ENCODE results near the gene F12. TPM values are rescaled to one million over a fixed set of nuclear protein-coding genes. Genes with fewer than 3 reads are reported as not detected.

Gene F12
- 6.0 and 8.2 TPM in 2 replicates for total RNA-seq (2014; rRNA removed; shearing (Covaris generic))
- 10.6 and 12.1 TPM in 2 replicates for polyA plus RNA-seq (2015; cell fraction: cytosol; rRNA removed)
- 25.7 and 27.4 TPM in 2 replicates for polyA plus RNA-seq (2015; cell fraction: nucleus; rRNA removed)

DNA sequence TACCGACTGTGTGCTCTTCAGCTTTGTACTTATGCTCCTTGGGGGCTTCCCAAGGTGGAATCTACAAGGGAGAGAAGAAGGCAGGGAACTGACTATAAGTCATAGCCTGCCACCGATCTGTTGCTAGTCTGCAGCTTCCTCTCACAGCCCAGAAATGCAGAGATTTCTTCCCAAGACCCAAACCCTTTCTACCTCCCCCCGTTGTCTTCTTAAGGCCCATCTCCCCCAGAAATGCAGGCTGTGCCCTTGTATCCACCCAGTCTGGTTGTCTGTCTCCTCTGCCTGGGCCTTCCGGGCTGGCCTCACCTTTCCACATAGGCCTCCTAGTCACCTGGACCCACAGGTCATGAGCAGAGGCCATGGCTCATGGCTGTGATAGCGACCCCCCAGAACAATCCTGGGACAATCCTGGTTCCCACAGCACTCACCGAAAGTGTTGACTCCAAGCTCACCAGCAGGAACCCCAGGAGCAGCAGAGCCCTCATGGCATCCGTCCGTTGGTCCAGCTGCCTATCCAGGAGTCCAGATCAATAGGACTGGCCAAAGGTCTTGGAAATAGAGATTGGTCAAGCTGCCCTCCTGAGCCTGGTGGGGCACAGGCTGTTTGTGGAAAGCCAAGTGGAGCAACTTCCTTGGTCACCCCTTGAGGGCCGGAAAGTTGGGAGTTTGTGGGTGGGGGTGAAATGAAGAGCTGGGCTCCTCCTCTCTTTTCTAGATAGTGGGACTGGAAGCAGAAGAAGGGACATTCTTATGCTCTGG, at the start of gene F12:
Gene F12, minus strand, starts transcription at position 522 of the 759 bp plus-strand sequence. Its CDS starts 37 bp downstream, at position 485.
- no peak for DNase-seq (ENCODE audit: low read depth, low spot score)
- in situ Hi-C loops (cut with HindIII; ENCODE audit: low pct_unique_long_range_greater_than_20kb, low sequenced_read_pairs) = no loop called here

DNA sequence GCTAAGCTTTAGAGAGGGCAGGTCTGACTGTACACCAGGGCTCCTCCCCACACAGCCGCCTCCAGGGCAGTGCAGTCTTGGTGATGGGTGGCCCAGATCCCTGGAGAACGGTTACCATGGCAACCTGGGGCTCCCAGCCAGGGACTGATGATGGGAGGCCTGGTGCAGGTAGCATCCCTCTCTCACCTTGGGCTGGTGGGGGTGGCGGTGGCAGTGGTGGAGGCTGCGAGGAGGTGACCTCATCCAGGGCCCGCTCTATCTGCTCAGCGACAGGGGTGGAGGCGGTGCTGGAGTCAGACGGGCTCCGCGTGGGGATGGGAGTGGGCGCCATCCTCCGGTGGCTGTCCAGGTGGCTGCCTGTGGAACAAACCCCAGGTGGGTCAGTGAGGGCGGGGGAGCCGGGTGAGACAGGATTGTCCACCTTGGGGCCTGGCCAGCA, 49.6 kb upstream of the F12 start:
- DNase-seq (ENCODE audit: low read depth, low spot score) = no peak
- in situ Hi-C loops (cut with HindIII; ENCODE audit: low pct_unique_long_range_greater_than_20kb, low sequenced_read_pairs) = no loop called here

DNA sequence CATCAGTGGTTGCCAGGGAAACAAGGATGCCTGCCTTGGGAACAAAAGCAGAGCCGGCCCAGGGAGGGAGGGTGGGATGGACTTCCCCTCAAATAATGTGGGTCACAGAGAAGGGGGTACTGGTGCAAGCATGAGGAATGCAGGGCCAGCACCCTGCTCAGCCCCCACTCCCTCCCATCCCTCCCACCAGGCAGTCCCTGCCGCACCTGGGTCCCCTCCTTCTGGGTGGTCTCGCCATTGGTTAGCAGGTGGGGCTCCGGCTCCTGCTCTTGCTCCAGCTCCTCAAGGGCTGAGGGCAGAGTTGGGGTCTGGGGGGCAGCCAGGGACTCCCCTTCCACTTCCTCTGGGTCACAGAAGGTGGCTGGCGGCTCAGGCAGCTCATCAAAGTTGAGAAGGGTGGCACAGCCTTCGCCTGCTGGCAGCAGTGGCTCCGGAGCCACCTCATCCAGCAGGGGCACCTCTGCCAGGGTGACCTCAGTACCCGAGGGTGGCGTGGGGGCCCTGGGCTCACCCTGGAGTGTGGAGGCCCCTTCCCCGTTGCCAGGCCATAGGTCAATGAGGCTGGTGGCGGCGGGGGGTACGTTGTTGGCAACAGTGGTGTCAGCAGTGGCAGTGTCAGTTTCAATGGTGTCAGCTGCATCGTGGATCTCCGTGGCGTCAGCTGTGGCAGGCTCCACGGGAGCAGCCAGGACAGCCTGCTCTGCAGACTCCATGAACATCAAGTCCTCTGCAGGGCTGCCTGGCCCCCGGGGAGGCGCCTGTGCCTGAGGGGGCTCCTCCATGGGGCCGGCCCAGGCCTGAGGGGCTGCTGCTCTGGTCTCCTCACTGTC, 48.7 kb upstream of the F12 start:
- no peak for DNase-seq (ENCODE audit: low read depth, low spot score)
- in situ Hi-C loops (cut with HindIII; ENCODE audit: low pct_unique_long_range_greater_than_20kb, low sequenced_read_pairs) = no loop called here

DNA sequence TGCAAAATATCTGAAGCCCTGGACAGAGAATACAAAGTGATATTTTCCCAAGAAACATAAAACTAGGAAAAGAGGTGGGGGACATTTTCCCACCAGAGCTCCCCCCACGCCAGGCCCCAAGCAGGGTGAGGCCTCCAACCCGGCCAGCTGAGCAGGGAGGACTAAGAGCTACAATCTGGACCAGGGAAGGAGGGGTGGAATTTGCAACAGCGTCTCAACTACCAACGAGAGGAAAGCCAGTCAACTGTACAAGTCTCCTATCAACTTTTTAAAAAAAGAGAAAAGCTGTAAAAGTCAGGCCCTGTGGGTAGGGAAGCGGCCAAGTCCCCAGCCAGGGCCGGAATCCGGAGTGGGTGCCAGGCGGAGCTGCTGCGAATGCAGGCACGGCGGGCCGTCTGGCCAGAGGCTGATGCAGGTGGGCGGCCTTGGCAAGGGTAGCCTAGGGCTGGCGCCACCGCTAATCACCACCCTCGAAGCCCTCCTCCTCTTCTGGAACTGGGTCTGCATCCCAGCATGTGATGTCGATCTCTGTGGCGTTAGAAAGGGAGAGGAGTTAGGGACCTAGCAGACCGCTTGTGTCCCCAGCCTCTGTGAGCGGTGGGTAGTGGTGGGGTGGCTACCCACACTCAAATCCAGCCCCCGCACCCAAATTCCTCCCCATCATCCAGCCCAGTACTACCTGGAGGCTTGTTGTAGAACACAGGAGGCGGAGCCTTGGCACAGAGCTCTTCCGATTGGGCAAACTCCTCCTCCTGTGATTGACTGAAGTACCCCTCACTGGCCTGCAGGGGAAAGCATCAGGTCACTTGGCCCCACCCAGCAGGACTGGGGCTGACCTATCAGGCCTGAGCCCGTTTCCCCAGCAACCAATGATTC, 47.9 kb upstream of the F12 start:
- peak; percentile 97 for DNase-seq (ENCODE audit: low read depth, low spot score)
- in situ Hi-C loops (cut with HindIII; ENCODE audit: low pct_unique_long_range_greater_than_20kb, low sequenced_read_pairs) = no loop called here

DNA sequence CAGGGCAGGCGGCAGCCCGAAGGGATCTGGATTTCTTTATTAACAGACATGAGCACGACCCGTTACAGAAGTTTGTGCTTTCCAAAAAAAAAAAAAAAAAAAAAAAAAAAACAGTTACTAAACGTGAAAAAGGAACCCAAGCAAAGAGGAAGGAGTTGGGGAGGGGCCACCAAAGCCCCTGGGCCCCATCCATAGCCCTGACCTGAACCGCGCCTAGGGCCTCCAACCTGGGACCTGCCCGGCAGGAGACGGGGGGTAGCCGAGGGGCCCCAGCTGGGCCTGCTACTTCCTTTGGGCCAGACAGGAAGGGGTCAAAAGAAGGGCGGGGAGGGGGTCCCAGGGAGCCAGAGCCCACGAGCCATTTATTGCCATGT, 47.2 kb upstream of the F12 start:
- DNase-seq (ENCODE audit: low read depth, low spot score) = no peak
- in situ Hi-C loops (cut with HindIII; ENCODE audit: low pct_unique_long_range_greater_than_20kb, low sequenced_read_pairs) = no loop called here

DNA sequence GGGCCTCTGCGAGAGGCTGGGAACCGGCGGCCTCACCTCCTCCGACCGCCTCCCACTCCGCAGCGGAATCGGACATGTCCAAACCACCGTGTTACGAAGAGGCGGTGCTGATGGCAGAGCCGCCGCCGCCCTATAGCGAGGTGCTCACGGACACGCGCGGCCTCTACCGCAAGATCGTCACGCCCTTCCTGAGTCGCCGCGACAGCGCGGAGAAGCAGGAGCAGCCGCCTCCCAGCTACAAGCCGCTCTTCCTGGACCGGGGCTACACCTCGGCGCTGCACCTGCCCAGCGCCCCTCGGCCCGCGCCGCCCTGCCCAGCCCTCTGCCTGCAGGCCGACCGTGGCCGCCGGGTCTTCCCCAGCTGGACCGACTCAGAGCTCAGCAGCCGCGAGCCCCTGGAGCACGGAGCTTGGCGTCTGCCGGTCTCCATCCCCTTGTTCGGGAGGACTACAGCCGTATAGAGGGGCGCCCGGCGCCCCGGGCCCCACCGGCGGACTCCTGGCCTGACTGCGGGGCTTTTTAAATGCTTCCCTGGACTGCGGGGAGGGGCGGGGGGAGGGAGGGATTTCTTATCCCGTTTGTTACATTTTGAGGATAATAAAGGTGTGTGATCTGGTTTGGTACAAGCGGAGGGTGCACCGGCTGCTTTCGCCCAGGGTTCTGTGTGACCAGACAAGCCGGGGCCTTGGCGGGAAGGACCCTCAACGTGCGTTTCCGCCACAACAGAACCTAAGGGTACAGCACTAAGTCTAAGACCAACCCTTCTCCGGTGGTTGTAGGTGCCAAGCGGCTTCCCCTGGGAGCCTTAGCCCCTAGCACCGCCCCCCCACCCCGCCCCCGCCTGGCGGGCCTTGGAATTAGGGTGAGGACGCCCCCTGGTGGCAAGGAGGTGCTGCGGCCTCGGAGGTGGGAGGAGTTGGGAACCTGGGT, 46.6 kb upstream of the F12 start:
- in situ Hi-C loops (cut with HindIII; ENCODE audit: low pct_unique_long_range_greater_than_20kb, low sequenced_read_pairs) = no loop called here
- peak; percentile 77 for DNase-seq (ENCODE audit: low read depth, low spot score)

DNA sequence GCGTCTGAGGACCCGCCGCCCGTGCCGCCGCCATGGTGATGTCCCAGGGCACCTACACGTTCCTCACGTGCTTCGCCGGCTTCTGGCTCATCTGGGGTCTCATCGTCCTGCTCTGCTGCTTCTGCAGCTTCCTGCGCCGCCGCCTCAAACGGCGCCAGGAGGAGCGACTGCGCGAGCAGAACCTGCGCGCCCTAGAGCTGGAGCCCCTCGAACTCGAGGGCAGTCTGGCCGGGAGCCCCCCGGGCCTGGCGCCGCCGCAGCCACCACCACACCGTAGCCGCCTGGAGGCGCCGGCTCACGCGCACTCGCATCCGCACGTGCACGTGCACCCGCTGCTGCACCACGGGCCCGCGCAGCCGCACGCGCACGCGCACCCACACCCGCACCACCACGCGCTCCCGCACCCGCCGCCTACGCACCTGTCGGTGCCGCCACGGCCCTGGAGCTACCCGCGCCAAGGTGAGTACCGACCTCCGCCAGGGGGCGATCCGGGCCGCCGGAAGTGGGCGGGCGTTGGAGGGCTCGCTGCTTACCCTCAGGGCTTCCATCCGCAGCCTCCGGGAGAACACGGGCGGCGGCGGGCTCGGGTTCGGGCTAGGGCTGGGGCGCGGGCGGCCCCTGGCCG, 45.8 kb upstream of the F12 start:
- in situ Hi-C loops (cut with HindIII; ENCODE audit: low pct_unique_long_range_greater_than_20kb, low sequenced_read_pairs) = no loop called here

DNA sequence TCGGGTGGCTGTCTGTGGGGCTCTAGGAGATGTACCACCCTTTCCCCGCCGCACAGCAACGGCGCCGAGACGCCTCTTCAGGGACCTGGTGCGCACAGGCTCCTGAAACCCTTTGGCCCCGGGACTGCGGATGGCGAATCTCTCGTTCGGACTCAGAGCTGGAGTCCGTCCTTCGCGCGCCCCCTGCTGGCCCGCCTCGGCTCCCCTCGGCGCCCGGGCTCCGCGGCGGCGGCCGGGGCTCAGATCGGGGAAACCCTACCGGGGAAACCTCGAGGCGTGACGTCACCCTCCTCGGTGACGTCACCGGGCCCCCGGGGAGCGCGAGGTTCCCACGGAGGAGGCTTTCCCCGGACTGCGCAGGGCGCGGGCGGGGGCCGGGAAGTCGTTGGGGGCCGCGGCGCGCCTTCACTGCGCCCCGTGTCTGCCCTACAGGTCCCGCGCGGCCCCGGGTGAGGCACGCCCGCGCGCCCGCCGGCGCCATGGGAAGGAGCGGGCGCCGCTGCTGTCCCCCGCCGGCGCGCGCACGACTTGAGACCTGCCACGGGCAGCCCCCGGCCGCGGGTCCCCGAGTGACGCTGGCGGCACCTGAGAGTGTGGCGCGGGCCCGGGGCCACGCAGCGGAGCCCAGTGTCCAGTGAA, 45.2 kb upstream of the F12 start:
- in situ Hi-C loops (cut with HindIII; ENCODE audit: low pct_unique_long_range_greater_than_20kb, low sequenced_read_pairs) = no loop called here
- DNase-seq (ENCODE audit: low read depth, low spot score) = peak; percentile 78

More for the DNA sequence above, 45.8 kb upstream of the F12 start:
- no peak for DNase-seq (ENCODE audit: low read depth, low spot score)

DNA sequence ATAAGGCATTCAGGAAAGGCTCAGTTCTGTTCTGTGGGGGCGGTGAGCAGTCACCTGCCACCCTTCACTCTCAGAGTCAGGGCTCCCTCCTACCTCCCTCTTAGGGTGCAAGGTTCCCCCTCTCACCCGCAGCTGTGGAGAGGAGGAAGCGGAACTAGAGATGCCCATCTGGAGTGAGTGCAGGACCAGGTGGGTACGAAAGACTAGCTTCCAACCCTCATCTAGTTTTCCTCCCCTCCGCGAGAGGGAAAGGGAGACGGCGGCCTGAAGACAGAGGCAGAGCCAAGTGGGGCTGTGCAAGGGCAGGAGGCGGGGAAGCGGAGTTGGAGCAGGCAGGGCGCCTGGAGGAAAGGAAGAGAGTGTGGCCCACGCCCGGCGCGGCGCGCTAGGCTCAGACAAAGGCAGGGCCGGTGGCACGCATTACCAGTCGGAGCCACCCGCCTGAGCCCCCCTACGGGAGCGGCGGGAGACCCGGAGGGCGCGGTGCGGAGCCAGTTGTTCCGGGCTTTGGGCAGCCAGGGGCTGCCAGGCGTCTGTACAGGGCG, 44.6 kb upstream of the F12 start:
- in situ Hi-C loops (cut with HindIII; ENCODE audit: low pct_unique_long_range_greater_than_20kb, low sequenced_read_pairs) = no loop called here
- DNase-seq (ENCODE audit: low read depth, low spot score) = no peak

DNA sequence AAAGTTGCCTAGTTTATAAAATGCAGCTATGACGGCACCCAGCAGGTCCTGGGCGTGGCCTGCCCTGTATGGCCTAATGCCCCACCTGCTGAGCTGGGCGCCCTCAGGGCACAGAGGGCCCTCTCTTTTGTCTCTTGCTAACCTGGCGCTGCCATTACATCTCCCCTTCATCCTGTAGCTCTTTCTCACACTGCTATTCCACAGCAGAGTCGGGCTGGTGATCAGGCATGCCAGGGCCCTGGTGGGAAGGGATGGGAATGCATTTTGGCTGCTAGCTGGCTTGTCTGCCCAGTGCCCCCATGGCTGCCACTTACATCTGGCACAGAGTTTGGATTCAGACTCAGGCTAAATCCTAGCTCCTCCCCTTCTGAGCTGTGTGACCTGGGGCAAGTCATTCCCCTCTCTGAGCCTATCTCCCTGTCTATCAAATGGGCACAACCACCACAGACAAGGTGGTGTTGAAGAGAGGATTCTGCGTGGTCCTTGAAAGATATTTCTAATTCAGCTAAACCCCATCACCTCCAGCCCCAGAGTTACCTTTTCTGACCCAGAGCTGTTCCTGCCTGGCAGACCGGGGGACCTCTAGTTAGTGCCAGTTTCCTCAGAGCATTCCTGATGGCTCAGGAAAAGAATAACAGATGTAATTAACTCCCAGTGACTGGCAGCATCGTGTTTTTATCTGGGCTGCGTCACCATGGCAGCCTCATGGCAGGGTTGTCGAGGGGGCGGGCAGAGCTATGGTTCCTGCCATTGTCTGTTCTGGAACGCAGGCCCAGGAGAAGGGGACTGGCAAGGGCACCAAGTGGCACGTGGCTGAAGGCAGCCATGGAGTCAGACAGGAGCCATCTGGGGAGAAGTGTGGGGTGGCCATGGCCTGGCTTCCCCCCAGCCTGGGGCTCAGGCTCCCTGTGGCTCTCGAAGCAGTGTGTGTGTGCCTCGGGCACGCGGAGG, 43.6 kb upstream of the F12 start:
- peak; percentile 30 for DNase-seq (ENCODE audit: low read depth, low spot score)
- in situ Hi-C loops (cut with HindIII; ENCODE audit: low pct_unique_long_range_greater_than_20kb, low sequenced_read_pairs) = no loop called here

DNA sequence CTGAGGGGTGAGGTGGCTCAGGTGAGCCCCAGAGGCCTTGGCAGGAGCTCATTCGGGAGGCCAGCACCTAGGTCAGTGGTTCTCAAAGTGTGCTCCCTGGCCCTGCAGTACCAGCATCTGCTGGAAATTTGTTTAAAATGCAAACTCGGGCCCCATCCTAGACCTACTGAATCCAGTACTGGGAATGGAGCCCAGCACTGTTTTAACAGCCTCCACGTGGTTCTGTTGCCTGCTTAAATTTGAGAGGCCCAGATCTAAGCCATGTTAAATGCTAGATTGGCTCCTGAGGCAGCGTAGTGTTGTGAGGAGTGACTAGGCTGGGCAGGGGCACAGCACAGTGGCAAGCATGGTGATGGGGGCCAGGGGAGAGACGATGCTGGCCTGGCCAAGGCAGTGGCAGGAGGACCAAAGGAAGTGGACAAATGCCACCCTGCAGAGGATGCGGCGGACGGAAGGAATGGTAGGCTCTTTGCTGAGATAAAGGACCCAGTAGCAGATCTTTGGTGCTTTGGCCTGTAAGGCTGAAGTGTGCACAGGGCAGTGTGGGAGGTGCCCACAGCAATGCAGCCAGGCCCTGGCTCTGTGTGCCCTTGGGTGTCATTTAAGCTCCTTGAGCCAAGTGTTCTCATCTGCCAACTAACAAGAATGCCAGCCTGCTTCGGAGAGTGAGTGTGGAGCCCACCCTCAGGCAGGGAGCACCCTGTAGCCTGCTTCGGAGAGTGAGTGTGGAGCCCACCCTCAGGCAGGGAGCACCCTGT, 41.5 kb upstream of the F12 start:
- in situ Hi-C loops (cut with HindIII; ENCODE audit: low pct_unique_long_range_greater_than_20kb, low sequenced_read_pairs) = no loop called here
- DNase-seq (ENCODE audit: low read depth, low spot score) = no peak

DNA sequence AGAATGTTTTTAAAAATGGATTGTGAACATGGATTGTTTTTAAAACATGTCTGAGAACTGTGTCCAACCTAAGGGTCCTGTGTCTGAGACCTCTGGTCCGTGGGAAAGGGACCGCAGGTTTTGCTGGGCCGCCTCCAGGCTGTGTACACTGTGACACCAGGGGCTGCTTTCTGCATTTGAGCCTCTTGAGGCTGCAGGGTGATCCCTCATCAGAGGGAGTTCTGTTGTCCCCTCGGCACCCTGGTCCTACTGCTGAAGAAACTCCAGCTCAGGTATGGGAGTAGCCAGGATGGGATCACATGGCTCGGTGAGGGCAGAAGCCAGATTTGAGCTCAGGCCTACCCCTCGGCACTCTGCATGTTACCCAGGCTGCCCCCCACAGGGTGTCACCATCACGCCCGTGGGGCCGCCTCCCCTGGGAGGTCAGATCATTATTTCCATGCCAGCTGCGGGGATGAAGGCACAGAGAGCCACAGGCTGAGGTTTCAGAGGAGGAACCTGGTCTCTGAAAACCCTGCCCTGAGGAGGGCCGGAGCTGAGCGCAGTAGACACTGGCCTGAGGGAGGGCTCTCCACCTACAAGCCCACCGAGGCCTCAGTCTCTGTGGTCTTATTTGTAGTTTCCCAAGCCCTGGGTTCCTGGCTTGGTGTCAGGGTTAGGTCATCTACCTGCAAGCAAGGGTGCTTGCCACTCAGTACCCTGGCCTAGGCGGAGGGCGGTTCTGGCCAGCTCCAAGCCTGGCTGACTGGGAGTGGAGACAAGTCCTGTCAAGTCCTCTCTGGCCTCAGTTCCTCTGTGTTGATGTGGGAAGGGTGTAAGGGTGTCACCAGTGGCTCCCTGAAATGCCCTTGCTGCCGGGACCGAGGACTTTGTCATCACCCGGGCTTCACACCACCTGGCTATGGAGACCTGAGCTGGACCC, 40.0 kb upstream of the F12 start:
- no peak for DNase-seq (ENCODE audit: low read depth, low spot score)
- in situ Hi-C loops (cut with HindIII; ENCODE audit: low pct_unique_long_range_greater_than_20kb, low sequenced_read_pairs) = no loop called here

DNA sequence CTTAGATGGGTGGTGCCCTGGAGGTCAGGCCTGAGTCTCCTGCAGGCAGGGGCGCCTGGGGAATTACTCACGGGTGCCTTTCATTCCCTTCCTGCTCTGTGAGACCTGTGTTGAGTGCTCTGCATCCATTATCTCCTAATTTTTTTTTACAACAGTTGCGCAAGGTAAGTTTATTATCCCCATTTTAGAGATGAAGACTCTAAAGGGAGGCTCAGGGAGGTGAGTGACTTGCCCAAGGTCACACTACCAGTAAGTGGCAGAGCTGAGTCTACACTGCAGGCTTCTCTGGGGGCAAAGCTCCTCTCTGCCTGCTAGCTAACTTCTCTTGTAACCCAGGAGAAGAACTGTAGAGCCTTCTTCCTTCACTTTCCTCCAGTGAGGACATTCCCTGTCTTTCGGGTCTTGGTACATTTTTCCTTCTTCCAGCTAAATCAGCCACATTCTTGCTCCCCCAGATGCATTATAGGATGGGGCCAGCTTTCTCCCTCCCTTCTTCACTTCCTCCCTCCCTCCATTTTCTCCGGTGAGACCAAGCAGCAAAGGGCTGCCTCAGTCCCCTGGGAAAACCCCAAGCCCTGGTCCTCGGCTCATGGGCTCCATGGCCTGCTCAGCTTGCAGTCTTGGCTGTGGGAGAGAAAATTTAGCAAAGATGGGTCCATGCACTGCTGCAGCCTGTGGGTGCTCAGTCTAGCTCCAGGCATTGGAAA, 39.0 kb upstream of the F12 start:
- no peak for DNase-seq (ENCODE audit: low read depth, low spot score)
- in situ Hi-C loops (cut with HindIII; ENCODE audit: low pct_unique_long_range_greater_than_20kb, low sequenced_read_pairs) = no loop called here

Data from SK-MEL-5 (cell line).